HepG2 (cell line): ENCODE measurements around the gene ATXN7L3. TPM values are rescaled to one million over a fixed set of nuclear protein-coding genes. Genes with fewer than 3 reads are reported as not detected.
A peak's percentile ranks its signal among the peaks of the same experiment; 100 is the strongest.

Source experiments
- ATAC-seq: fragments of 200-7000 bp; cut with Tn5 transposase; 3 replicates; pipeline ENCODE4 v1.9.1; 2020; ENCODE audit warnings: mild to moderate bottlenecking, moderate library complexity
- BruUV-seq: library from RNA; stranded (reverse); fragments of 400-500 nt; replicated peaks from 2 replicates; lab custom pipeline; 2021; lab: Mats Ljungman, UMichigan
- CTCF ChIA-PET: fragments of 300-600 bp; formaldehyde crosslinking; extraction: SDS; loops from one replicate; lab custom pipeline; 2021; ENCODE audit warnings: low total read pairs, inconsistent platforms, low intra/inter-chr PET ratio; lab: Yijun Ruan, JAX
- POLR2A ChIA-PET: fragments of 350-600 bp; sonication (Branson Sonifier 250); formaldehyde crosslinking; loops from one replicate; lab custom pipeline; 2020; ENCODE audit warnings: antibody characterized with exemption, inconsistent platforms; lab: Yijun Ruan, JAX
- DNase-seq: peaks from one replicate; pipeline ENCODE4 v3.0.0-alpha.2; 2015; ENCODE audit warnings: low spot score
- FAIRE-seq: peaks from 3 replicates; lab custom pipeline; 2011; peaks lifted over from hg19 to GRCh38; lab: Jason Lieb, UNC
- H2AFZ ChIP-seq: one replicate; pipeline ENCODE4 v1.6.1; 2011; ENCODE audit warnings: low read length, inconsistent platforms
- H3K27ac ChIP-seq: fragments of 300-600 bp; 3 replicates; pipeline ENCODE4 v1.8.0; 2011; ENCODE audit warnings: mixed run types, mild to moderate bottlenecking, mixed read lengths, low read length, inconsistent platforms; ENCODE audit not compliant: insufficient read depth; ENCODE audit errors: extremely low read length
- H3K27me3 ChIP-seq, 2 experiments: fragments of 200-600 bp in 1 of 2; 2 replicates in 1 of 2; 3 replicates in 1 of 2; pipeline versions ENCODE4 v1.6.0 to v1.8.0; 2011; ENCODE audit warnings: low read length in 2 of 2, mild to moderate bottlenecking in 2 of 2, moderate library complexity in 2 of 2, inconsistent platforms in 1 of 2; ENCODE audit not compliant: insufficient read depth in 2 of 2, control insufficient read depth in 1 of 2
- H3K36me3 ChIP-seq, 2 experiments: fragments of 200-600 bp in 1 of 2; replicated peaks in 1 of 2; 2 replicates in 1 of 2; 3 replicates in 1 of 2; pipeline versions ENCODE4 v1.5.1 to v1.8.0; 2011; ENCODE audit warnings: low read length in 2 of 2, inconsistent platforms in 1 of 2; ENCODE audit not compliant: insufficient read depth in 2 of 2, control insufficient read depth in 1 of 2
- H3K4me1 ChIP-seq: 2 replicates; pipeline ENCODE4 v1.5.1; 2012; ENCODE audit warnings: low read length, inconsistent platforms; ENCODE audit not compliant: insufficient read depth
- H3K4me2 ChIP-seq: 2 replicates; pipeline ENCODE4 v1.6.0; 2011; ENCODE audit warnings: low read depth, low read length, inconsistent platforms
- H3K4me3 ChIP-seq, 3 experiments: fragments of 200-600 bp in 1 of 3; sonication (generic), shearing (Covaris generic) in 1 of 3; replicated peaks in 1 of 3; 2 replicates each; pipeline ENCODE4 v1.5.1; 2011 to 2016; ENCODE audit warnings: low read length in 3 of 3, inconsistent platforms in 2 of 3, low read depth in 2 of 3, mild to moderate bottlenecking in 2 of 3, control low read depth in 1 of 3, mixed read lengths in 1 of 3; ENCODE audit not compliant: insufficient read depth in 1 of 3
- H3K79me2 ChIP-seq: one replicate; pipeline ENCODE4 v1.6.1; 2011; ENCODE audit warnings: low read length, inconsistent platforms; ENCODE audit not compliant: insufficient read depth
- H3K9ac ChIP-seq: 2 replicates; pipeline ENCODE4 v1.6.0; 2011; ENCODE audit warnings: mild to moderate bottlenecking, low read depth, low read length, inconsistent platforms; ENCODE audit not compliant: insufficient read depth
- H3K9me3 ChIP-seq: 2 replicates; pipeline ENCODE4 v1.5.1; 2012; ENCODE audit warnings: mild to moderate bottlenecking, low read length
- H4K20me1 ChIP-seq: 2 replicates; pipeline ENCODE4 v1.6.0; 2011; ENCODE audit warnings: inconsistent platforms, mild to moderate bottlenecking, low read length, moderate library complexity; ENCODE audit not compliant: insufficient read depth
- FOXC1 ChIP-seq: sonication (generic); formaldehyde crosslinking; IDR thresholded peaks from 2 replicates; pipeline ENCODE4 v1.8.0; 2022; ENCODE audit warnings: mild to moderate bottlenecking, missing genetic modification reagents, borderline replicate concordance
- HOXA3 ChIP-seq: sonication (generic); formaldehyde crosslinking; IDR thresholded peaks from 2 replicates; pipeline ENCODE4 v1.5.0; 2020; ENCODE audit warnings: missing genetic modification reagents
- PRDM10 ChIP-seq: sonication (generic); formaldehyde crosslinking; IDR thresholded peaks from 2 replicates; pipeline ENCODE4 v1.4.0; 2020; ENCODE audit warnings: low read depth, missing genetic modification reagents
- REST ChIP-seq, 2 experiments: IDR thresholded peaks; 2 replicates each; pipeline ENCODE4 v1.6.1; 2011 to 2012; ENCODE audit warnings: low read length in 2 of 2, borderline replicate concordance in 1 of 2, low read depth in 1 of 2, mild to moderate bottlenecking in 1 of 2, moderate library complexity in 1 of 2
- SATB2 ChIP-seq: sonication (generic); formaldehyde crosslinking; IDR thresholded peaks from 2 replicates; pipeline ENCODE4 v1.5.0; 2020; ENCODE audit warnings: missing genetic modification reagents
- ZFP37 ChIP-seq: sonication (generic); formaldehyde crosslinking; IDR thresholded peaks from 2 replicates; pipeline ENCODE4 v1.4.0; 2020; ENCODE audit warnings: missing genetic modification reagents, borderline replicate concordance
- ZFP82 ChIP-seq: sonication (generic); formaldehyde crosslinking; IDR thresholded peaks from 2 replicates; pipeline ENCODE4 v1.5.1; 2020; ENCODE audit warnings: mild to moderate bottlenecking, missing genetic modification reagents, borderline replicate concordance
- ZKSCAN8 ChIP-seq: IDR thresholded peaks from 2 replicates; pipeline ENCODE4 v1.6.1; 2016; ENCODE audit warnings: borderline replicate concordance, missing genetic modification reagents, missing compliant biosample characterization
- ZNF674 ChIP-seq: sonication (generic); formaldehyde crosslinking; IDR thresholded peaks from 2 replicates; pipeline ENCODE4 v1.5.0; 2020; ENCODE audit warnings: low read depth, mild to moderate bottlenecking, missing genetic modification reagents
- ZNF761 ChIP-seq: sonication (generic); formaldehyde crosslinking; conservative IDR thresholded peaks from 2 replicates; pipeline ENCODE4 v1.4.0; 2020; ENCODE audit warnings: mild to moderate bottlenecking, missing genetic modification reagents
- ZNF883 ChIP-seq: sonication (generic); formaldehyde crosslinking; IDR thresholded peaks from 2 replicates; pipeline ENCODE4 v1.5.1; 2020; ENCODE audit warnings: mild to moderate bottlenecking, missing genetic modification reagents; ENCODE audit errors: not compliant biosample characterization
- ZSCAN21 ChIP-seq: sonication (generic); formaldehyde crosslinking; IDR thresholded peaks from 2 replicates; pipeline ENCODE4 v1.8.0; 2022; ENCODE audit warnings: mild to moderate bottlenecking, missing genetic modification reagents, moderate library complexity, borderline replicate concordance
- WGBS: methylation state at CpG from one replicate; pipeline ENCODE4 v1.1.6; 2017; ENCODE audit warnings: low lambda C conversion rate; 5-methylcytosine and 5-hydroxymethylcytosine counted together
- in situ Hi-C: cut with HindIII; loops from 2 replicates; pipeline ENCODE4 v1.10.0; 2017; ENCODE audit warnings: low pct_unique_long_range_greater_than_20kb; ENCODE audit not compliant: extremely low pct_ligation_motif_present
- intact Hi-C: fragments of 100-400 bp; cut with micrococcal nuclease; formaldehyde crosslinking; loops from one replicate; pipeline ENCODE4 v1.10.0; 2022; ENCODE audit not compliant: unreplicated experiment
- polyA plus RNA-seq, 8 experiments: library from polyadenylated mRNA; depleted of rRNA in 3 of 8; stranded (reverse) in 7 of 8; unstranded in 1 of 8; fragments of >200 nt; fragmentation: Illumina TruSeq in 4 of 8; extraction: Trizol in 4 of 8; gene quantifications; 2 replicates each; pipeline versions ENCODE4 v1.2.1 to v1.2.3, GENCODE V29; 2011 to 2016; ENCODE audit warnings: low read depth in 4 of 8, missing spikeins in 1 of 8, mixed read lengths in 1 of 8; ENCODE audit not compliant: insufficient read depth in 1 of 8
- total RNA-seq, 5 experiments: library from RNA; depleted of rRNA; stranded (reverse); fragments of >200 nt; fragmentation: Illumina TruSeq; extraction: Trizol; gene quantifications; 2 replicates each; pipeline ENCODE4 v1.2.3, GENCODE V29; 2016; ENCODE audit warnings: low read depth in 1 of 5
- TF ChIP-seq, protein P1 (sequence below): sonication (generic); formaldehyde crosslinking; IDR thresholded peaks from 2 replicates; pipeline ENCODE4 v1.8.1; 2023; ENCODE audit warnings: mild to moderate bottlenecking, missing genetic modification reagents

Gene ATXN7L3
- total and polyA plus RNA-seq, 2 of the 13 experiments (the other 11 are each of a cell fraction or from before 2014, with no cell fraction given): 44.5 to 59.1 TPM

DNA sequence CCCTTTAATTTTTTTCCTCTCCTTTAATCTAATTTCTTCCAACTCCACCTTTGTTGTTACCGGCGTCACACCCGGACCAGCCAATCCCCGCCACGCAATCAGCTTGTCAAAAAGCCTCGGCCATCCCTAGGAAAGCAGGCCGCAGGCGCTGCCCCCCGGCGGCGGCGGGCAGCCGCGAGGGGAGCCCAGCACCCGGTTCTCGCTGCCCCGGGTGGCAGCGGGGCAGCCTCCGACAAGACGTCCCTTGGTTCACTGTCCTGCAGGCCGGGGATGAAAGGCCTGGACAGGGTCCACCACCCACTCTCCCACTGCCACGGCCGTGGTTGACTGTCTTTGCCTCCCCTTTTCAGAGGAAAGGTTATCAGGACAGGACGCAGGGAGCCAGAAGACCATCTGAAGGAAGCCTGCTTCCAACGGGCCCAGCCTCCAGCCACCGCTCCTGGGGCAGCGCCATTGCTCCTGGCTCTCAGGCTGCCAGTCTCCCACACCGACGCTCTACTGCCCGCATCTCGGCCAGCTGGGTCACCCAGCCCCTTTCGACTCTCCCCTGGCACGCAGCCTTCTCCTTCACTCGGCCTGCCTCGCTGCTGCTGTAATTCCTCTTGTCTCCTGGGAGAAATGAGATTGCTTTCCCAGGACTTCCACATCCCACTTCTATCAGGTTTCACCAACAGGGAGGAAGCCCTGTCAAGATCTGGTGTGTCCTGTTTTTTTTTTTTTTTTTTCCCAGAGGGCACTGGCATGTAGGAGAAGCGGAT lies 22.6 kb upstream of the ATXN7L3 start:
- Histone ChIP-seq H3K4me2 (peak overlapping the region; percentile 95), H3K79me2 (peaks cover 16% of the 10 kb centered on the region), H3K4me3 (peak overlapping the region; percentile 81 to 99 (median 88)), H2AFZ (no peak overlapping the region), H3K9me3 (no peaks in the 10 kb centered on the region), H3K27ac (no peak overlapping the region), H4K20me1 (no peaks in the 10 kb centered on the region; the same call in 1 of the 2 replicates), H3K9ac (peak overlapping the region; percentile 90), H3K36me3 (no peaks in the 10 kb centered on the region; a peak in 2 of 5 replicates), H3K27me3 (peaks cover 0 to 3% of the 10 kb centered on the region in 2 experiments; a peak in 1 of 5 replicates), H3K4me1 (peaks cover 24% of the 10 kb centered on the region)
- intact Hi-C loops (no loop called here), in situ Hi-C loops (loop anchor here (5.0 kb wide), 1 partner anchor 105 kb away; no protein-coding TSS in a partner anchor)
- ChIA-PET POLR2A (interaction anchor here (0.7 to 3.9 kb wide), 11 partner anchors 10 to 156 kb away, joined by 3 to 25 read pairs (median 5); partner anchors contain the start of genes ATXN7L3, GRN, LSM12 and SLC25A39), CTCF (interaction anchor here (0.7 to 1.1 kb wide), 2 partner anchors 54 to 129 kb away, joined by 3 read pairs; no protein-coding TSS in a partner anchor)
- WGBS: 2% methylated on average over 29 of the region's 36 CpGs
- DNase-seq (peak; percentile 66), ATAC-seq (peak; percentile 37), FAIRE-seq (no peak)
- no TSS peak for BruUV-seq
- TF ChIP-seq ZFP82 (0 out of 2 replicates have a peak, but pooled peaks have one; percentile 50), ZSCAN21 (CRISPR knock-in tag) (no peak), ZNF674 (CRISPR knock-in tag) (no peak), SATB2 (CRISPR knock-in tag) (no peak; the same call in 1 of the 2 replicates), ZFP37 (CRISPR knock-in tag) (0 out of 2 replicates have a peak, but pooled peaks have one; percentile 67), ZKSCAN8 (0 out of 2 replicates have a peak, but pooled peaks have one; percentile 35), HOXA3 (CRISPR knock-in tag) (peak; percentile 45; the same call in 1 of the 2 replicates), FOXC1 (CRISPR knock-in tag) (0 out of 2 replicates have a peak, but pooled peaks have one; percentile 32), ZNF761 (CRISPR knock-in tag) (no peak), PRDM10 (CRISPR knock-in tag) (no peak), ZNF883 (CRISPR knock-in tag) (peak; percentile 25), REST (IDR thresholded peaks at IDR 0.05; ENCODE audit: borderline replicate concordance in 1 of 2, low read depth in 1 of 2, low read length in 2 of 2) (no peak)
- TF ChIP-seq, protein P1, sequence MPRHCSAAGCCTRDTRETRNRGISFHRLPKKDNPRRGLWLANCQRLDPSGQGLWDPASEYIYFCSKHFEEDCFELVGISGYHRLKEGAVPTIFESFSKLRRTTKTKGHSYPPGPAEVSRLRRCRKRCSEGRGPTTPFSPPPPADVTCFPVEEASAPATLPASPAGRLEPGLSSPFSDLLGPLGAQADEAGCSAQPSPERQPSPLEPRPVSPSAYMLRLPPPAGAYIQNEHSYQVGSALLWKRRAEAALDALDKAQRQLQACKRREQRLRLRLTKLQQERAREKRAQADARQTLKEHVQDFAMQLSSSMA: peak; percentile 43; the same call in 1 of the 2 replicates
